Omental fat pad (tissue), 4 donors: ENCODE data around the gene GYS1. TPM values are rescaled to one million over a fixed set of nuclear protein-coding genes. Genes with fewer than 3 reads are reported as not detected.
A peak's percentile ranks its signal among the peaks of the same experiment; 100 is the strongest.

Experiments
- ATAC-seq: fragments of 150-250 bp; one replicate; pipeline ENCODE4 v1.9.1; 2016; ENCODE audit warnings: mild to moderate bottlenecking, moderate library complexity; ENCODE audit not compliant: low FRiP score
- DNase-seq: peaks from one replicate; pipeline ENCODE4 v3.0.0-alpha.2; 2019; ENCODE audit warnings: low spot score
- total RNA-seq, 4 donors: library from RNA; depleted of rRNA; stranded (reverse); fragments of >200 nt; gene quantifications; one replicate each; pipeline ENCODE4 v1.1.0, GENCODE V29; 2016
- TF ChIP-seq, protein P1 (sequence below), 3 donors: fragments of 450-650 bp; IDR thresholded peaks; one replicate each; pipeline ENCODE4 v1.5.1; 2016 to 2017; ENCODE audit warnings: antibody characterized with exemption in 3 of 3, mild to moderate bottlenecking in 3 of 3, moderate library complexity in 2 of 3

Gene GYS1
- total RNA-seq, 4 donors from 2014 or later = 34.3 to 41.0 (median 38.8) TPM

- ATAC-seq = no peak
These were observed 26.4 kb downstream of the GYS1 start for GRCh38 chr19:48966541-48967345.

GRCh38 chr19:48965806-48966540 lies 27.1 kb downstream of the GYS1 start:
- DNase-seq (peak; percentile 83), ATAC-seq (no peak)
- TF ChIP-seq, protein P1, sequence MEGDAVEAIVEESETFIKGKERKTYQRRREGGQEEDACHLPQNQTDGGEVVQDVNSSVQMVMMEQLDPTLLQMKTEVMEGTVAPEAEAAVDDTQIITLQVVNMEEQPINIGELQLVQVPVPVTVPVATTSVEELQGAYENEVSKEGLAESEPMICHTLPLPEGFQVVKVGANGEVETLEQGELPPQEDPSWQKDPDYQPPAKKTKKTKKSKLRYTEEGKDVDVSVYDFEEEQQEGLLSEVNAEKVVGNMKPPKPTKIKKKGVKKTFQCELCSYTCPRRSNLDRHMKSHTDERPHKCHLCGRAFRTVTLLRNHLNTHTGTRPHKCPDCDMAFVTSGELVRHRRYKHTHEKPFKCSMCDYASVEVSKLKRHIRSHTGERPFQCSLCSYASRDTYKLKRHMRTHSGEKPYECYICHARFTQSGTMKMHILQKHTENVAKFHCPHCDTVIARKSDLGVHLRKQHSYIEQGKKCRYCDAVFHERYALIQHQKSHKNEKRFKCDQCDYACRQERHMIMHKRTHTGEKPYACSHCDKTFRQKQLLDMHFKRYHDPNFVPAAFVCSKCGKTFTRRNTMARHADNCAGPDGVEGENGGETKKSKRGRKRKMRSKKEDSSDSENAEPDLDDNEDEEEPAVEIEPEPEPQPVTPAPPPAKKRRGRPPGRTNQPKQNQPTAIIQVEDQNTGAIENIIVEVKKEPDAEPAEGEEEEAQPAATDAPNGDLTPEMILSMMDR (IDR thresholded peaks at IDR 0.05) = no peak

More at GRCh38 chr19:48966541-48967345, 26.4 kb downstream of the GYS1 start:
- TF ChIP-seq, protein P1 (IDR thresholded peaks at IDR 0.05) = no peak
- DNase-seq = no peak

GRCh38 chr19:48965040-48965805 lies 27.9 kb downstream of the GYS1 start, which contains the start of gene FTL:
FTL (plus strand) TSS chr19:48965309; CDS start chr19:48965508, 199 bp downstream.
- ATAC-seq = peak; percentile 83
- peak; percentile 99 for DNase-seq
- TF ChIP-seq, protein P1 (IDR thresholded peaks at IDR 0.05) = no peak

DNA sequence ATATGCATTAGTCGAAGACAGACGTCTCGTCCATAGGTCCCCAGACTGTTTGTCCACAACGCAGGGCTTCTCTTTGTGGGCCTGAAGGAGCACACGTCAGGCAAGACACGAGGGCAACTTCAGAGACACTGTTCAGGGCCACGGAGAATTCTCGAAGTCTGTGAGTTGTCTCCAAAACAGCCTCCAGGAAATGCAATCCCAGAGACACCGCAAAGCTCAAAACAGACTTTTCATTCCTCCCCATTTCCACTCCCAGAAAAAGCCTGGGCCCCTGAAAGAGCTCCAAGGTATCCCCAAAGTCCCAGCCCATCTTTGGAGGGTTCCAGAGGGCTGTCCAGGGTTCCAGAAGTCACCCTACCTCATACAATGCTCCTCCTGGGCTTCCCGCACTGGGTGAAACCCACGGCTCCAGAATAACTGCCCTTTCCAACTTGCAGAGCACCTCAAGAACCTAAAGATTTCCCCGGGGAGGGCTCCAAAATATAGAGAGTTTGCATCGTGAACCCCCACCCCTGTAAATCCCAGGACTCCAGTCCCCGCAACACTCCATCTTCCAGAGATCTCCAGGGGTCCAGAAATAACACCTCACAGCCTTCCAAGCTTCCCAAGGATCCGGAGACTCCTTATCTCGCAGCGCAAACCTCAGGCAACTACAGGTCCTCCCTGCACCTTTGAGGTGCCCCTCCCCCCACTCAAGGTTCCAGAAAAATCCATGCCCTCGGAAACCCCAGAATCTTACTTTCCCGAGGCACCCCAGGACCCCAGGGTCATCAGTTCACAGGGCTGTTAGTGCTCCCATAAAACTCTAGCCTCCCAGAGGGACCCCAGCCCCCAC lies 28.7 kb downstream of the GYS1 start:
- DNase-seq = no peak
- no peak for ATAC-seq
- TF ChIP-seq, protein P1 (IDR thresholded peaks at IDR 0.05) = no peak

GRCh38 chr19:48963371-48964204 lies 29.5 kb downstream of the GYS1 start:
- peak; percentile 12 for ATAC-seq
- peak; percentile 79 for DNase-seq
- TF ChIP-seq, protein P1 (IDR thresholded peaks at IDR 0.05) = no peak
